HL-60 (cell line): ENCODE results near the gene KCNH2.

Experiments
- GABPA ChIP-seq: IDR thresholded peaks from 2 replicates; pipeline ENCODE4 v1.6.1; 2012; ENCODE audit warnings: low read depth
- POLR2AphosphoS5 ChIP-seq: IDR thresholded peaks from 2 replicates; pipeline ENCODE4 v1.6.1; 2012; ENCODE audit warnings: low read depth
- SPI1 ChIP-seq: IDR thresholded peaks from 2 replicates; pipeline ENCODE4 v1.6.1; 2012; ENCODE audit warnings: low read depth, mild to moderate bottlenecking, borderline replicate concordance
- TF ChIP-seq, protein P1 (sequence below): IDR thresholded peaks from one replicate; pipeline ENCODE4 v1.5.1; 2011; ENCODE audit warnings: low read length, control low read depth, inconsistent platforms; ENCODE audit not compliant: insufficient read depth
- TF ChIP-seq, protein P2 (sequence below): IDR thresholded peaks from 2 replicates; pipeline ENCODE4 v1.6.1; 2012; ENCODE audit warnings: low read depth; ENCODE audit not compliant: insufficient replicate concordance

DNA sequence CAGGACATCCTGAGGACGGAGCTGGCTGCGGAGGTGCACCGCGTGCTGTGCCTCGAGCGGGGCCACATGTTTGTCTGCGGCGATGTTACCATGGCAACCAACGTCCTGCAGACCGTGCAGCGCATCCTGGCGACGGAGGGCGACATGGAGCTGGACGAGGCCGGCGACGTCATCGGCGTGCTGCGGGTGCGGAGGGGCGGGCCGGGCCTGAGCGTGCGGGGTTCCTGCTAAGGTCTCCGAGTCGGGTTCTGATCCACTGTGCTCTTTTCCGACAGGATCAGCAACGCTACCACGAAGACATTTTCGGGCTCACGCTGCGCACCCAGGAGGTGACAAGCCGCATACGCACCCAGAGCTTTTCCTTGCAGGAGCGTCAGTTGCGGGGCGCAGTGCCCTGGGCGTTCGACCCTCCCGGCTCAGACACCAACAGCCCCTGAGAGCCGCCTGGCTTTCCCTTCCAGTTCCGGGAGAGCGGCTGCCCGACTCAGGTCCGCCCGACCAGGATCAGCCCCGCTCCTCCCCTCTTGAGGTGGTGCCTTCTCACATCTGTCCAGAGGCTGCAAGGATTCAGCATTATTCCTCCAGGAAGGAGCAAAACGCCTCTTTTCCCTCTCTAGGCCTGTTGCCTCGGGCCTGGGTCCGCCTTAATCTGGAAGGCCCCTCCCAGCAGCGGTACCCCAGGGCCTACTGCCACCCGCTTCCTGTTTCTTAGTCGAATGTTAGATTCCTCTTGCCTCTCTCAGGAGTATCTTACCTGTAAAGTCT, 35.8 kb upstream of the KCNH2 start:
- TF ChIP-seq, protein P1, sequence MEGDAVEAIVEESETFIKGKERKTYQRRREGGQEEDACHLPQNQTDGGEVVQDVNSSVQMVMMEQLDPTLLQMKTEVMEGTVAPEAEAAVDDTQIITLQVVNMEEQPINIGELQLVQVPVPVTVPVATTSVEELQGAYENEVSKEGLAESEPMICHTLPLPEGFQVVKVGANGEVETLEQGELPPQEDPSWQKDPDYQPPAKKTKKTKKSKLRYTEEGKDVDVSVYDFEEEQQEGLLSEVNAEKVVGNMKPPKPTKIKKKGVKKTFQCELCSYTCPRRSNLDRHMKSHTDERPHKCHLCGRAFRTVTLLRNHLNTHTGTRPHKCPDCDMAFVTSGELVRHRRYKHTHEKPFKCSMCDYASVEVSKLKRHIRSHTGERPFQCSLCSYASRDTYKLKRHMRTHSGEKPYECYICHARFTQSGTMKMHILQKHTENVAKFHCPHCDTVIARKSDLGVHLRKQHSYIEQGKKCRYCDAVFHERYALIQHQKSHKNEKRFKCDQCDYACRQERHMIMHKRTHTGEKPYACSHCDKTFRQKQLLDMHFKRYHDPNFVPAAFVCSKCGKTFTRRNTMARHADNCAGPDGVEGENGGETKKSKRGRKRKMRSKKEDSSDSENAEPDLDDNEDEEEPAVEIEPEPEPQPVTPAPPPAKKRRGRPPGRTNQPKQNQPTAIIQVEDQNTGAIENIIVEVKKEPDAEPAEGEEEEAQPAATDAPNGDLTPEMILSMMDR = no peak
- TF ChIP-seq POLR2AphosphoS5 = no peak; the same call in 1 of the 2 replicates
- TF ChIP-seq SPI1 = peak; percentile 61
- TF ChIP-seq, protein P2, sequence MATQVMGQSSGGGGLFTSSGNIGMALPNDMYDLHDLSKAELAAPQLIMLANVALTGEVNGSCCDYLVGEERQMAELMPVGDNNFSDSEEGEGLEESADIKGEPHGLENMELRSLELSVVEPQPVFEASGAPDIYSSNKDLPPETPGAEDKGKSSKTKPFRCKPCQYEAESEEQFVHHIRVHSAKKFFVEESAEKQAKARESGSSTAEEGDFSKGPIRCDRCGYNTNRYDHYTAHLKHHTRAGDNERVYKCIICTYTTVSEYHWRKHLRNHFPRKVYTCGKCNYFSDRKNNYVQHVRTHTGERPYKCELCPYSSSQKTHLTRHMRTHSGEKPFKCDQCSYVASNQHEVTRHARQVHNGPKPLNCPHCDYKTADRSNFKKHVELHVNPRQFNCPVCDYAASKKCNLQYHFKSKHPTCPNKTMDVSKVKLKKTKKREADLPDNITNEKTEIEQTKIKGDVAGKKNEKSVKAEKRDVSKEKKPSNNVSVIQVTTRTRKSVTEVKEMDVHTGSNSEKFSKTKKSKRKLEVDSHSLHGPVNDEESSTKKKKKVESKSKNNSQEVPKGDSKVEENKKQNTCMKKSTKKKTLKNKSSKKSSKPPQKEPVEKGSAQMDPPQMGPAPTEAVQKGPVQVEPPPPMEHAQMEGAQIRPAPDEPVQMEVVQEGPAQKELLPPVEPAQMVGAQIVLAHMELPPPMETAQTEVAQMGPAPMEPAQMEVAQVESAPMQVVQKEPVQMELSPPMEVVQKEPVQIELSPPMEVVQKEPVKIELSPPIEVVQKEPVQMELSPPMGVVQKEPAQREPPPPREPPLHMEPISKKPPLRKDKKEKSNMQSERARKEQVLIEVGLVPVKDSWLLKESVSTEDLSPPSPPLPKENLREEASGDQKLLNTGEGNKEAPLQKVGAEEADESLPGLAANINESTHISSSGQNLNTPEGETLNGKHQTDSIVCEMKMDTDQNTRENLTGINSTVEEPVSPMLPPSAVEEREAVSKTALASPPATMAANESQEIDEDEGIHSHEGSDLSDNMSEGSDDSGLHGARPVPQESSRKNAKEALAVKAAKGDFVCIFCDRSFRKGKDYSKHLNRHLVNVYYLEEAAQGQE = no peak
- TF ChIP-seq GABPA = no peak
